Measurements from ENCODE around the gene STAG1.

DNA sequence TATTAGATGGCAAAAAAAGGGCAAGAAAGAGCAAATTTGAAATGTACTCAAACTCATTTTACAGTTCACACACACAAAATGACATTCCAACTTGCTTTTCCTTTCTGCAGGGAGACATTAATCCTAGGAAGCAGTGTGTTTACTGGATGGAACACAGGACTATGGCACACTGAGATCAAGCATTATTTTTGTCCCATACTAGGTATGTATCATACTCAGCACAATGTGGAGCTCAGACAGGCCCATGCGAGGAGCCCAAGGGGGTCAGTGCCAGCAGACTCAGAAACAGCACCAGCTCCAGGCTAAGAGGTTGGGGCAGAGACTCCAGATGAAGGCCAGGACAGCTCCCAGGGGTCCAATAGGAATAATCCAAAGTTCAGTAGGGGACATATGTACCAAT is 36.0 kb upstream of the STAG1 start:
- TF ChIP-seq, protein P1, sequence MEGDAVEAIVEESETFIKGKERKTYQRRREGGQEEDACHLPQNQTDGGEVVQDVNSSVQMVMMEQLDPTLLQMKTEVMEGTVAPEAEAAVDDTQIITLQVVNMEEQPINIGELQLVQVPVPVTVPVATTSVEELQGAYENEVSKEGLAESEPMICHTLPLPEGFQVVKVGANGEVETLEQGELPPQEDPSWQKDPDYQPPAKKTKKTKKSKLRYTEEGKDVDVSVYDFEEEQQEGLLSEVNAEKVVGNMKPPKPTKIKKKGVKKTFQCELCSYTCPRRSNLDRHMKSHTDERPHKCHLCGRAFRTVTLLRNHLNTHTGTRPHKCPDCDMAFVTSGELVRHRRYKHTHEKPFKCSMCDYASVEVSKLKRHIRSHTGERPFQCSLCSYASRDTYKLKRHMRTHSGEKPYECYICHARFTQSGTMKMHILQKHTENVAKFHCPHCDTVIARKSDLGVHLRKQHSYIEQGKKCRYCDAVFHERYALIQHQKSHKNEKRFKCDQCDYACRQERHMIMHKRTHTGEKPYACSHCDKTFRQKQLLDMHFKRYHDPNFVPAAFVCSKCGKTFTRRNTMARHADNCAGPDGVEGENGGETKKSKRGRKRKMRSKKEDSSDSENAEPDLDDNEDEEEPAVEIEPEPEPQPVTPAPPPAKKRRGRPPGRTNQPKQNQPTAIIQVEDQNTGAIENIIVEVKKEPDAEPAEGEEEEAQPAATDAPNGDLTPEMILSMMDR (IDR thresholded peaks at IDR 0.05; ENCODE audit: insufficient read depth, low read length, poor library complexity, severe bottlenecking), result no peak
- no peak for TF ChIP-seq EZH2phosphoT487 (conservative IDR thresholded peaks at IDR 0.05; ENCODE audit: low read length)

Measured in SU-DHL-6 (cell line).